Measurements from ENCODE around the gene DDX20.

GRCh38 chr1:111778541-111779051, 22.9 kb downstream of the DDX20 start:
- TF ChIP-seq CTCF (IDR thresholded peaks at IDR 0.05) (no peak), POLR2A (IDR thresholded peaks at IDR 0.05) (no peak)

Data from thyroid gland (tissue), 4 donors.